NT2/D1 (cell line): ENCODE measurements around the gene SLMAP.

Experiments
- SUZ12 ChIP-seq: IDR thresholded peaks from 2 replicates; pipeline ENCODE4 v1.6.1; 2011; ENCODE audit not compliant: insufficient read length, insufficient read depth; ENCODE audit errors: extremely low read depth
- YY1 ChIP-seq: IDR thresholded peaks from 2 replicates; pipeline ENCODE4 v1.6.1; 2011; ENCODE audit not compliant: insufficient read length, insufficient read depth

DNA sequence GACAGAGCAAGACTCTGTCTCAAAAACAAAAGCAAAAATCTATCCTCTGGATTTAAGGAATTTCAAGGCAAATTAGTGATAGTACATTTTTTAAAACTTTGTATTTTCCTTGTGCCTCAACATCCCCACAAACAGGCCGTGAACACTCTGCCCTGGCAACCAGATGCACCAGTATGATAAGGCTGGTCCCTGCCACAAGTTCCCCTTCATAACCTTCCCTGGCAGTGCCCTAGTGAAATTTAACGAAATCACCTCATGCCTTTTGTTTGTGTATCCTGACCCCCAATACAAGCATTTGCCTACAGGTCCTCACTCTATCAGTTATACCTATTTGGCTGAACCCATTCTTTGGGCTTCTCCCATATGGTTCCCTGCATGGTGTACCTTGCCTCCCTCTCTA lies 144.7 kb downstream of the SLMAP start:
- TF ChIP-seq SUZ12 (no peak), YY1 (no peak)
